Fibroblast of peridontal ligament (primary cell): ENCODE results near the gene ASCC1.
A peak's percentile ranks its signal among the peaks of the same experiment; 100 is the strongest.
"Not testable (repeated sequence)": the region's sequence is repeated elsewhere in the genome, so short reads cannot be mapped to it uniquely, and the experiment has no call there.

Experiments
- DNase-seq: peaks from one replicate; pipeline ENCODE4 v3.0.0-alpha.2; 2010; ENCODE audit errors: extremely low read depth

ASCC1 gene

DNA sequence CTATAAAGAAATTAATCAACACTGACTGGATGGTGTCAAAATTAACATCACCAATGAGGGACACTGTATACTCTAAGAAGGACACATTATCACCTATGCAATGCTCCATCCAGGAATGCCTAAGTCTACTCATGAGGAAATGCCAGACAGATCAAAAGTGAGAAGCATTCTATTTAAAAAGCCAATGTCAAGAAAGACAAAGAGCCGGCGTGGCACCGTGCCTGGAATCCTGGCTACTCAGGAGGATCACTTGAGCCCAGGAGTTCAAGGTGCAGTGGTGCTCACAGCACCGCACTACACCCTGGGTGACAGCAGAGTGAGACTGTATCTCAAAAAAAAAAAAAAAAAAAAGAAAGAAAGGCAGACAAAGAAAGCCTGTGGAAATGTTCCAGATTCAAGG, 45.8 kb downstream of the ASCC1 start:
- DNase-seq = no peak

DNA sequence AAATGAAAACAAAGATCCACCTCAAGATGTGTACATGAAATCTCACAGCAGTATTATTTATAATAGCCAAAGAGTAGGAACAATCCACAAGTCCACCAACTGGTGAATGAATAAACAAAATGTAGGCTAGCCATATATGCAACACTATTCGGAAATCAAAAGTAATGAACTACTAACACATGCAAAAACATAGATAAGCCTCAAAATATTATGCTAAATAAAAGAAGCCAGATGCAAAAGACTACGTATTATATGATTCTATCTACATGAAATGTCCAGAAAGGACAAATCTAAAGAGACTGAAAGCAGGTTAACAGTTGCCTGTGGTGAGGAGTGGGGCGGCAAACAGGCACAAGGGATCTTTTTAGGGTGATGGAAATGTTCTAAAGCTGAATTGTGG, 49.0 kb downstream of the ASCC1 start:
- DNase-seq = no peak

DNA sequence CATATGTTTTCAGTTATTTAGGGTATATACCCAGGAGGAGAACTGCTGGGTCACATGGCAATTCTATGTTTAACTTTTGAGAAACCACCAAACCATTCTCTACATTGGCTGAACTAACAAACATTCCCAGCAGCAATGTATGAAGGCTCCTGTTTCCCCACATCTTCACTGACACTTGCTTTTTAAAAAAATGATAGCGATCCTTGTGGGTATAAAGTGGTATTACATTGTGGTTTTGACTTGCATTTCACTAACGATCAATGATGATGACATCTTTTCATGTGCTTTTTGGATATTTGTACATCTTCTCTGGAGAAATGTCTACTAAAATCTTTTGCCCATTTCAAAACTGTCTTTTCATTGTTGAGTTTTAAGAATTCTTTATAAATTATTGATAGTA, 51.5 kb downstream of the ASCC1 start:
- DNase-seq = peak; percentile 90

DNA sequence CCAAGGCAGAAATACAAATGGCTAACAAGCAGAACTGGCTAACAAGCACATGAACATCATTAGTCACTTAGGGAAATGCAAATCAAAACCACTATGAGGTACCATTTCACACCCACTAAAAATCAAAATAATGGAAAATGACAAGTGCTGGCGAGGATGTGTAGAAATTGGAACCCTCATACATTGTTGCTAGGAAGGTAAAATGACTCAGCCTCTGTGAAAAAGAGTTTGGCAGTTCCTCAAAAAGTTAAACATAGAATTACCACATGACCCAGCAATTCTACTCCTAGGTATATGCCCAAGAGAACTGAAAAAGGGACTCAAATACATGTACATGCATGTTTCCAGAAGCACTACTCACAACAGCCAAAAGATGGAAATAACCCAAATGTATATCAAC, 53.1 kb downstream of the ASCC1 start:
- peak; percentile 79 for DNase-seq

DNA sequence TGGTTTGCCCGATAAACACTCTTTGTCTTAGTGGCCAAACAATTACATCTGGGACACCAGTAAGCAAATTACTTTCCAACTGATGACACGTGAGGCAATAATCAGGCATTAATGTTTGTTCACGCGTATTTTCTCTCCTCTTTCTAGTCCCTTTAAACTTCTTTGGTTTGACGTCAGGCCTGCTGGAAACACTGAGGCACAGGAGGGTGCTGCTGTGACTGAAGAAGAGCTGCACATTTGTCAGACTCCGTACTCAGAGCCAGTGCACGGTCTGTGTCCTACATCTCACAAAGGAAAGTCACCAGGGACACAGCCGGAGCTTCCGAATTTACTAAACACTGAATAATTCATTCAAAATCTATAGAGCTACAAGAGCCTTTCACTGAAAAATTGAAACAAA, 57.9 kb downstream of the ASCC1 start:
- DNase-seq = no peak

DNA sequence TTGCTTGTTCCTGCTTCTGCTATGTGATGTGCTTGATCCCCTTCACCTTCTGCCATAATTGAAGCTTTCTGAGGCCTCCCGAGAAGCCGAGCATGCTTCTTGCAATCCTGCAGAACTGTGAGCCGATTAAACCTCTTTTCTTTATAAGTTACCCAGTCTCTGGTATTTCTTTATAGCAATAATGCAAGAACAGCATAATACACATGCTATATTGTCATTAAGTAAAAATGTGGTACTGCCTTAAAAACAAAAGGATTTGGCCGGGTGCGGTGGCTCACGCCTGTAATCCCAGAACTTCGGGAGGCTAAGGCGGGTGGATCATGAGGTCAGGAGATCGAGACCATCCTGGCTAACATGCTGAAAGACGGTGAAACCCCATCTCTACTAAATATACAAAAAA, 59.9 kb downstream of the ASCC1 start:
- DNase-seq = no peak

DNA sequence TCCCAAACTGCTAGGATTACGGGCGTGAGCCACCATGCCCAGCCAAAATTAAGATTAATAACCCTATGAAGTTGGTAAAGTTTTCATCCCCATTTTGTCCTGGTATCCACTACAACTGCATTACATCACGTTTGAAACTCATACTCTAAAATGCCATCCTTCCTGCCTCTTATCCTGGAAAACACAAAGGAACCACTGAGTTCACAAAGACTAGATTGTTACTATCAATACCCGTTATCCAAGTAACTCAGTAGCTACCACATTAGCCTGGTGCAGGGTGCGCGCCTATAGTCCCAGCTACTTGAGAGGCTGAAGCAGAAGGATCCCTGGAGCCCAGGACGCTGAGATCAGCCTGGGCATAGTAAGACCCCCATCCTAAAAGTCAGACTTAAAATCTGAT, 63.8 kb downstream of the ASCC1 start:
- no peak for DNase-seq

DNA sequence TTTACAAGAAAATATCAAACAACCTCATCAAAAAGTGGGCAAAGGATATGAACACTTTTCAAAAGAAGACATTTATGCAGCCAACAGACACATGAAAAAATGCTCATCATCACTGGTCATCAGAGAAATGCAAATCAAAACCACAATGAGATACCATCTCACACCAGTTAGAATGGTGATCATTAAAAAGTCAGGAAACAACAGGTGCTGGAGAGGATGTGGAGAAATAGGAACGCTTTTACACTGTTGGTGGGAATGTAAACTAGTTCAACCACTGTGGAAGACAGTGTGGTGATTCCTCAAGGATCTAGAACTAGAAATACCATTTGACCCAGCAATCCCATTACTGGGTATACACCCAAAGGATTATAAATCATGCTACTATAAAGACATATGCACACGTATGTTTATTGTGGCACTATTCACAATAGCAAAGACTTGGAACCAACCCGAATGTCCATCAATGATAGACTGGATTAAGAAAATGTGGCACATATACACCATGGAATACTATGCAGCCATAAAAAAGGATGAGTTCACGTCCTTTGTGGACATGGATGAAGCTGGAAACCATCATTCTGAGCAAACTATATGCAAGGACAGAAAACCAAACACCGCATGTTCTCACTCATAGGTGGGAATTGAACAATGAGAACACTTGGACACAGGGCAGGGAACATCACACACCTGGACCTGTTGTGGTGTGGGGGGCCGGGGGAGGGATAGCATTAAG, 65.2 kb downstream of the ASCC1 start:
- not testable (repeated sequence) for DNase-seq

DNA sequence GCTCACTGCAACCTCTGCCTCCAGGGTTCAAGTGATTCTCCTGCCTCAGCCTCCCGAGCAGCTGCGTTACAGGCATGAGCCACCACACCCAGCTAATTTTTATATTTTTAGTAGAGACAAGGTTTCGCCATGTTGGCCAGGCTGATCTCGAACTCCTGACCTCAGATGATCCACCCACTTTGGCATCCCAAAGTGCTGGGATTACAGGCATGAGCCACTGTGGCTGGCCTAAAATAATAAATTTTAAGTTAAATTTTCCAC, 68.8 kb downstream of the ASCC1 start:
- DNase-seq = not testable (repeated sequence)

DNA sequence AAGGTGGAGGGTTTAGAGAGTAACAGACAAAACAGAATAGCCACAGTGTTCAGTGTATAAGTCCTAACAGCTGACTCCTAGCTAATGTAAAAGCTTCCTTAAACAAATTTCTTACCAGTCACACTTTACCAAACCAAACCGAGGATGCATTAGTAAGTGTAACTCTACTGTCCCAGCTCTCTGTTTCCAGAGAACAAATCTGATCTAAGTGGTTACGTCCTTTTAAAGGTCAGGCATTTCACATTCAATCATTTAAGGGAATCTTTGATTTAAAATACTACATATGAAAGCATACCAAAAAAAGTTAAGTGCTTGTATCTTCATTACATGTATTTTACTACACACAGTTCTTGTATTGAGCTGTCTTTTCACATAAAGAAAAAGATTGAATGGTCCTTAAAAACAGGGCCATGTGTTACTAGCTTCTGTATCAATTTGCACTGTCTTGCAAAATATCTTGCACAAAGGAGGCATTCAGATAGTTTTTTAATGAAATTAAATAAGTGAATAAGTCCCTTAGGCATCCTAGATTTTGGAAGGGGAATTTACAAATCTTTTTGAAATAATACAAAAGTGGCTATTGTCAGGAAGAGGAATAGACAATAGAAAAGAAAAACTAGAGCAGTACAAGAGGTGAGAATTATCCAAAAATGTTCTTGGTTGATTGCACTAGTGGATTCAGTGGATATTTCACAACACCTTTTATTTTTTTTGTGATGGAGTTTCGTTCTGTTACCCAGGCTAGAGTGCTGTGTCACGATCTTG, 69.3 kb downstream of the ASCC1 start:
- DNase-seq = no peak

DNA sequence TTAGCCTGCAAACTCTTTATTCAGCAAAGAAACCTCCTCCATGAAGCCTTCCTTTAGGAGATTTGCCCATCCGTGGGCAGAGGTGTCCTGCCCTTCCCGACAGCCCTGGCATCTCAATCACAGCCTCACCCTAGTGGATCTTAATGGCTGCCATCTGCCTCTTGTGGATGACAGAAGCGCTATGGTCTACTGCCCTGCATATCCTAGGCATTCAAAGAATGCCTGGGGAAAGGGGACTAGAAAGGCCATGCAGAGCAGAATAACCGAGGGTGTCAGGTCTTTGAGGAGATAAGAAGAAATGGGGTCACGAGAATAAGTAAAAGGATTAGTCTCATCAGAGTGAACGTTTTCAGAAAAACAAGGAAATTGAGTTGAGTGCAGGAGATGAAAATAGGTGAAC, 70.0 kb downstream of the ASCC1 start:
- DNase-seq = no peak

DNA sequence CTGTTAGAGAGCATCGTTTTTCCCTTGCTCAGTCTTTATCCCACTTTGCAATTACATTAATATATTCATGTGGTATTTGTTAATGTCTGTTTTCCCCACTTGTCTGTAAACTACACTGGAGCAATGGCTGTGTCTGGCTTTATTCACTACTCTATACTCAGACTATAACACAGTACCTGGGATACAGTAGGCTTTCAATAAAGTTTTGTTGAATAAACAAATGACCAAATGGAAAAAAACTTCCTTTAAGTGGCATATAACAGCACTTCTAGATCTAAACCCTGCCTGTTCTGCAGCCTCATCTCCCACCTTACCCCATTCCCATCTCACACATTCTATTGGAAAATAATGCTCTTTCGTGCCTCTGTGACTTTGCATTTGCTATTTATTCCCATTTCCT, 70.4 kb downstream of the ASCC1 start:
- no peak for DNase-seq

DNA sequence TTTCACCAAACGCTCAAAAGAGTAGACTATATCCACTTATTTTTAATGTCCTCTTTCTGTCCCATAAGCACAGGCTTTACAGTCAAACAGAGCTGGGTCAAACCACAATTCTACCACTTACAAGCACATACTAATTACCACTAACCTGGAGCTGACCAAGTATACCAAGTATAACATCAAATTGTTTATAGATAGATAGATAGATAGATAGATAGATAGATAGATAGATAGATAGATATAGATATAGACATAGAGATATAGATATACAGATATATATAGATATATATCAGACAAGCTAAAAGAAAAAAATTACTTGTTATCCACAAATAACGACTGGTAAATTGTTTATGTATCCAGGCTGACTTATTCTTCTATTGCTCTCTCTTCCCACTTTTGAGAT, 75.2 kb downstream of the ASCC1 start:
- DNase-seq = no peak

DNA sequence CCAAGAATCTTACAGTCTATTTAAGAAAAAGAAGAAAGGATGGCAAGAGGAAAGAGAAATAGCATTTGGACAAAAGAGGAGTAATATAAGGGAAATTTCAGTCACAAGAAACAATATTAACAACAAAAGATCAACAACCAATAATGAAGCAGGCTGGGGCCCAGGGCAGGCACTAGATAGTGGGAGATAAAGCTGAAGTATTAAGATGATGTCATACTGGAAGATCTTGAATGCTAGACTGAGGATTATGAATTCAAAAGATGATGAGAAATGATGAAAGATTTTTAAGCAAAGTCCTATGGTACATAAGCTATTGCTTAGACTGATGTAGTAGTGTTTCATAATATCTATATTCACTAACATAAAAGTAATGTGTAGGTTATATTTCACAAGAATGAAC, 75.9 kb downstream of the ASCC1 start:
- DNase-seq = no peak

DNA sequence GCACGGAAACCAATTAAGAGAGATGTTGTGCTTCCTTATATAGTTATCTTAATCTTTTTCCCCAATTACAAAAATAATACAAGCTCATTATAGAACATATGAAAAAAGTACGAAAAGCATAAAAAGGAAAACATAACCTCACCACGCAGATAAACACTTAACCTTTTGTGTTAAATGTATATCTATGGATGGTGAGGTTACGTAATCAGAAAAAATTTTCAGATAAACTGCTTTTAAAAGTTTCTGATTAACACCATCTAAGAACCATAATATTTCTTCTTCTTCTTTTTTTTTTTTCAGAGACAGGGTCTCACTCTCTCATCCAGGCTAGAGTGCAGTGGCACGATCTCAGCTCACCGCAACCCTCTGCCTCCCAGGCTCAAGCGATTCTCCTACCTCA, 78.5 kb downstream of the ASCC1 start:
- no peak for DNase-seq

DNA sequence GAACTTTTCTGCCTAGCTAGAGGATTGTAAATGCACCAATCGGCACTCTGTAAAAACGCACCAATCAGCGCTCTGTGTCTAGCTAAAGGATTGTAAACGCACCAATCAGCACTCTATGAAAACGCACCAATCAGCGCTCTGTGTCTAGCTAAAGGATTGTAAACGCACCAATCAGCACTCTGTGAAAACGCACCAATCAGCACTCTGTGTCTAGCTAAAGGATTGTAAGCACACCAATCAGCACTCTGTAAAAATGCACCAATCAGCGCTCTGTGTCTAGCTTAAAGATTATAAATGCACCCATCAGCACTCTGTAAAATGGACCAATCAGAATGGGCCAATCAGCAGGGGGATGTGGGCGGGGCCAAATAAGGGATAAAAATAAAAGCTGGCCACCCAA, 79.9 kb downstream of the ASCC1 start:
- not testable (repeated sequence) for DNase-seq

DNA sequence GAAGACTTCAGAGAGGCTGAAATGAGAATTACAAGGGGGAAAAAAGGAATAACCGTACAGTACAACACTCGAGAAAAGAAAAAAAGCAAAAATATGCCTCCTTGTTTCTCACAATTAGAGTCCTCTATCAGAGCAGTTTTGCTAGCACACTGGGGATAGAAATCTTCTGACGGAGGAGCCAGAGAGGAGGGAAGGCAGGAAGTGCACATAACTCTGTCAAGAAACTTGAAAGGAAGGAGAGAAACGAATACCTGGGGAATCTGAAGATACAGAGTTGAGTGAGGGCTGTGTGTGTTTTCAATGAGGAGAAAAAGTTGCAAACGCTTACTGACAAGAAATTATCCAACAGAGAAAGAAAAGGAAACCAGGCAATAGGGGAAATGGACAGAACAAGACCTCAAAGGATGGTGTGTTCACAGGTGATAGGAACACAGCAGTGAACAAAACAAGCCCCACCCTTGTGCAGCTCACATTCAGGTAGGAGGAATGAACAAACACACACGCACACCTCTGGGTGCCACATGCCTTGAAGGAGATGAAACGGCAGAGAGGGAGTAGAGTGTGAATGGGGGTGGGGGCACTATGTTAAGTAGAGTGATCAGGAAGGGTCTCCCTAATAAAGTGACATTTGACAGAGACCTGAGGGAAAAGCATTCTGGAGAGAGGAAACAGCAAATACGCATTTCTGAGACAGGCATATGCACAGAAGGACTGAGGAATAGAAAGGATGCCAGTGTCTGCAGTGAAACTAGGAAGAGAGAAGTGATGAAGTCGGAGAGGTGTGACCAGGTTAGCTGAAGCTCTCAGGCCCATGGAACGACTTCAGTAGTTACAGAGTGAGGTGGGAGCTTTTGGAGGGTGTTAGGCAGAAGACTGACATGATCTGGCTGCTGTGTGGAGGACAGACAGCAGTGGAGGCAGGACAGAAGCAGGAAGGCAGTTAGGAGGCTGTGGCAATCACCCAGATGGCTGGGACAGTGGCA, 81.0 kb downstream of the ASCC1 start:
- DNase-seq = no peak

DNA sequence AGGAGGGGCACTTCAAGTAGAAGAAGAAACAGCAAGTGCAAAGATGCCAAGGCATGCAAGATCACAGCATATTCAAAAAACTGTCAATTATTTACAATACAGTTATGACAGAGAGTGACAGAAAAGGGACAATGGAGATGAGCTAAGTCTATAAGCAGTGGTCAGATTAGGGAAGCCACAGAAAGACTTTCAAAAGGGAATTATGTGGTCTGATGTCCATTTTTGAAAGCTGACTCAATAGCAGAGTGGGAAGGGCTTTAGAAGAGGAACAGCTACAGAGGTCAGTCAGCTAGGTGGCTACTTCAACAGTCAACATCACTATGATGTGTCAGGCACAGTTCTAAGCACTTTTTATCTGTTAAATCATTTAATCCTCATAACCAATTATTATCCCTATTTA, 82.6 kb downstream of the ASCC1 start:
- peak; percentile 65 for DNase-seq

DNA sequence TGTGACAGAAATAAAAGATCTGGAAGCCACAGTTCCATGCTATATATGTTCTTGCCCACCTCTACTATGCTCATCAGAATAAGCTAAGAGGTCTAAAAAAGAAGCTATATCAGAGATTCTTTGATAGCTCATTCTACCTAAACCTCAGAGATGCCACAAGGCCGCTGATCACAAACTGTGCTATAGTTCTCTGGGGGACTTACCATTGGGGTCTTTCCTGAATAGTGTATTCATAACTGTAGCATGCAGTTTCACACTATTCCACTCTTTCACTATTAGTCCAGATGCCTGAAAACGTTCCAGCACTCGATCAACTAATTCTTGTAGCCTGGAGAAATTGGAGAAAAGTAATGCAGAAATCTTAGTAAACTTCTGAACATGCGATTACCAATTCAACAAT, 83.2 kb downstream of the ASCC1 start:
- DNase-seq = no peak

DNA sequence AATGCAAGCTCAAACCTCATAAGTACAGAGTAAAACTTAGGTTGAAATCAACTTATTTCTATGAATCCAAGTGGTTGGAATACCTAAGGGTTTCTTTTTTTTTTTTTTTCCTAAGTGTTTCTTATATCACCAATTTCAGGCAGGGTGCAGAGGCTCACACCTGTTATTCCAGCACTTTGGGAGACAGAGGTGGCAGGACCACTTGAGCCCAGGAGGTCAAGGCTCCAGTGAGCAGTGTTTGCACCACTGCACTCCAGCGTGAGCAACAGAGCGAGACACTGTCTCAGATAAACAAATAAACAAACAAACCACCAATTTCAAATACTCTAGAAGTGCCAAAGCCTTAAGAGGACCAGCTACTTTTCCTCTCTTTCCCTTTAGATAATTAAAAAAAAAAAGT, 88.5 kb downstream of the ASCC1 start:
- no peak for DNase-seq

DNA sequence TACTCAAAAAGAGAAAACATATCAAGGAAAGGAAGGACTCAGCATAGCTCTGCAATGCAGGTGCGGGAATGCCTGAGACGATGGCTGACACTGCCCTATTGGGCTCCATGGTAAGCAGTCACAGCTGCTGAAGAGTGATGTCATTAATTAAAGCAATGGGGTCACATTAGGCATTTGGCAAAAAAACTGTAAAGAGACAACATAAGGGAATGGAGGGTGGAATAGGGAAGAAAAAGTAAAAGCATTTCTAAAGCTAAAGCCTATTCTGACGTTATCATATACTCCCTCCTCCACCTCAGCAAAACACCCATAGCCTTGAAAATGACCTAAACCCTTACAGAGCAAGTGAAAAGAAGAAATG, 89.2 kb downstream of the ASCC1 start:
- no peak for DNase-seq

DNA sequence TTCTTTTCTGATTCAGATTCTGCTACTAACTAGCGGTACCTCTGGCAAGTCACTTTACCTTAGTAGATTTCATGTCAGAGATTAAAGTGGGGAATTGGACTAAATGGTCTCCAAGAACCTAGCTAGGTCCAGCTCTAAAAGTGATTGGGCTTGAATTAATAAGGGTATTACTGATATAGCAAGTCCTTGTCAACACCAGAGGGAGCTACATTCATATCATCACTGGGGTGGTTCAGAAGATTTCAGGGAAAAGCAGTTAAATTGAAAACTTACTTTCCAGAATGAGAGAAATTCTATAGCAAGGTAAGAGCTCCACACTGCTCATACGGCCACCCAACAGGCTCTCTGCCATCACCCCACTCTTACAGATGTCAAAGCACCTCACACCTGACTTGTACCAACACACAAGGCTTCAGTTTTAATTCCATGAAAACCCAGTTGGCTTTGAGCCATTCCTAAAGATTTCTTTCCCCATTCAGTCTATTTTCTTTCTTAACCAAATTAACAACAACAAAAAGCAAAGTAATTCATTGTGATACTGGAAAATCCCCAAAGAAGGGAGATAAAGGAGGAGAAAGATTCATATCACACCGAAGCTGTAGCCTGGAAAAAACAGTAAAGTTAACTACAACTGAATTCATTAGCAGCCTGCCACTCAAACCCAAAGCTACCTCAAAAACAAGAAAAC, 89.7 kb downstream of the ASCC1 start:
- DNase-seq = peak; percentile 77
